NOMO-1 treated with DMSO at 0.1 percent for 48 hours (cell line): ENCODE data around the gene PPP4R3A.
"Not testable (repeated sequence)": the region's sequence is repeated elsewhere in the genome, so short reads cannot be mapped to it uniquely, and the experiment has no call there.

Source experiments
- DNase-seq: peaks from one replicate; lab custom pipeline; 2025; ENCODE audit not compliant: unreplicated experiment; lab: John Stamatoyannopoulos, UW

The PPP4R3A gene

GRCh38 chr14:91444335-91445020 lies 65.6 kb downstream of the PPP4R3A start:
- DNase-seq: no peak

- no peak for DNase-seq
Observed at GRCh38 chr14:91439345-91439744, 70.8 kb downstream of the PPP4R3A start.

- no peak for DNase-seq
Observed at GRCh38 chr14:91438845-91439244, 71.3 kb downstream of the PPP4R3A start.

GRCh38 chr14:91436266-91436665 lies 73.8 kb downstream of the PPP4R3A start:
- DNase-seq: not testable (repeated sequence)

GRCh38 chr14:91429385-91429784 lies 80.7 kb downstream of the PPP4R3A start:
- no peak for DNase-seq

GRCh38 chr14:91428931-91429330 lies 81.2 kb downstream of the PPP4R3A start:
- DNase-seq: not testable (repeated sequence)

- peak; percentile 87 for DNase-seq
Observed at GRCh38 chr14:91425531-91425944, 84.6 kb downstream of the PPP4R3A start.

- DNase-seq: no peak
Observed at GRCh38 chr14:91424813-91425530, 85.1 kb downstream of the PPP4R3A start.

GRCh38 chr14:91420686-91421085 lies 89.4 kb downstream of the PPP4R3A start:
- DNase-seq: no peak

GRCh38 chr14:91419451-91419850 lies 90.7 kb downstream of the PPP4R3A start:
- DNase-seq: no peak

- DNase-seq: peak; percentile 52
Observed at GRCh38 chr14:91419044-91419397, 91.1 kb downstream of the PPP4R3A start.

GRCh38 chr14:91418387-91419043 lies 91.6 kb downstream of the PPP4R3A start:
- DNase-seq: peak; percentile 52

- peak; percentile 51 for DNase-seq
Observed at GRCh38 chr14:91417983-91418386, 92.1 kb downstream of the PPP4R3A start.

- peak; percentile 65 for DNase-seq
Observed at GRCh38 chr14:91417120-91417982, 92.8 kb downstream of the PPP4R3A start, which contains the start of gene CCDC88C. TSS of gene CCDC88C (minus strand) at chr14:91417820. CDS start at chr14:91417690, 130 bp downstream.

- DNase-seq: no peak
Observed at GRCh38 chr14:91416744-91417119, 93.4 kb downstream of the PPP4R3A start.

- peak; percentile 53 for DNase-seq
Observed at GRCh38 chr14:91415794-91416743, 94.0 kb downstream of the PPP4R3A start.

- no peak for DNase-seq
Observed at GRCh38 chr14:91414475-91414833, 95.7 kb downstream of the PPP4R3A start.

- DNase-seq: no peak
Observed at GRCh38 chr14:91413547-91414474, 96.3 kb downstream of the PPP4R3A start.

GRCh38 chr14:91412939-91413338 lies 97.2 kb downstream of the PPP4R3A start:
- no peak for DNase-seq
